ENCODE measurements around the gene RNF167.

GRCh38 chr17:4902540-4902939 is 37.5 kb upstream of the RNF167 start:
- no peak for TF ChIP-seq POLR2A (IDR thresholded peaks at IDR 0.05)
- no peak for TF ChIP-seq CTCF (IDR thresholded peaks at IDR 0.05)

All from gastroesophageal sphincter (tissue), 3 donors.